ENCODE data around the gene SLC6A18. TPM values are rescaled to one million over a fixed set of nuclear protein-coding genes. Genes with fewer than 3 reads are reported as not detected.

Gene SLC6A18
- total RNA-seq, 1 experiment from 2014 or later, result not detected

GRCh38 chr5:1195916-1196315 is 29.3 kb upstream of the SLC6A18 start:
- BruUV-seq (replicated peaks), result no TSS peak
- Mint-ChIP-seq H3K4me3 (ENCODE audit: low read depth, unreplicated experiment) (no peak overlapping the region), H3K27me3 (ENCODE audit: unreplicated experiment) (peaks cover 35% of the 10 kb centered on the region)

GRCh38 chr5:1196562-1196961 is 28.6 kb upstream of the SLC6A18 start:
- intact Hi-C loops (cut with micrococcal nuclease; ENCODE audit: unreplicated experiment), result no loop called here
- Mint-ChIP-seq H3K4me3 (ENCODE audit: low read depth, unreplicated experiment) (no peak overlapping the region), H3K36me3 (ENCODE audit: insufficient read depth, unreplicated experiment) (no peaks in the 10 kb centered on the region), H3K27ac (ENCODE audit: unreplicated experiment) (no peak overlapping the region), H3K4me1 (ENCODE audit: low read depth, unreplicated experiment) (no peaks in the 10 kb centered on the region), H3K27me3 (ENCODE audit: unreplicated experiment) (peaks cover 28% of the 10 kb centered on the region), H3K9me3 (ENCODE audit: low read depth, unreplicated experiment) (no peaks in the 10 kb centered on the region)
- no peak for DNase-seq
- BruUV-seq (replicated peaks), result no TSS peak
- CTCF ChIA-PET, result interaction anchor here (0.5 kb wide), 1 partner anchor 470 kb away, joined by 3 read pairs; no protein-coding TSS in a partner anchor
- no peak for TF ChIP-seq CTCF (IDR thresholded peaks at IDR 0.05; ENCODE audit: unreplicated experiment)

More at GRCh38 chr5:1195916-1196315, 29.3 kb upstream of the SLC6A18 start:
- CTCF ChIA-PET, result no interaction called here
- no peaks in the 10 kb centered on the region for H3K4me1 Mint-ChIP-seq (ENCODE audit: low read depth, unreplicated experiment)
- no peaks in the 10 kb centered on the region for H3K9me3 Mint-ChIP-seq (ENCODE audit: low read depth, unreplicated experiment)
- intact Hi-C loops (cut with micrococcal nuclease; ENCODE audit: unreplicated experiment), result no loop called here
- H3K36me3 Mint-ChIP-seq (ENCODE audit: insufficient read depth, unreplicated experiment), result no peaks in the 10 kb centered on the region
- TF ChIP-seq CTCF (IDR thresholded peaks at IDR 0.05; ENCODE audit: unreplicated experiment), result no peak
- no peak for DNase-seq
- no peak overlapping the region for H3K27ac Mint-ChIP-seq (ENCODE audit: unreplicated experiment)

- Mint-ChIP-seq H3K27me3 (ENCODE audit: unreplicated experiment) (peaks cover 13% of the 10 kb centered on the region), H3K36me3 (ENCODE audit: insufficient read depth, unreplicated experiment) (no peaks in the 10 kb centered on the region), H3K9me3 (ENCODE audit: low read depth, unreplicated experiment) (no peaks in the 10 kb centered on the region), H3K27ac (ENCODE audit: unreplicated experiment) (no peak overlapping the region), H3K4me1 (ENCODE audit: low read depth, unreplicated experiment) (no peaks in the 10 kb centered on the region), H3K4me3 (ENCODE audit: low read depth, unreplicated experiment) (no peak overlapping the region)
- TF ChIP-seq CTCF (IDR thresholded peaks at IDR 0.05; ENCODE audit: unreplicated experiment), result no peak
- CTCF ChIA-PET, result no interaction called here
- DNase-seq, result no peak
- intact Hi-C loops (cut with micrococcal nuclease; ENCODE audit: unreplicated experiment), result no loop called here
- BruUV-seq (replicated peaks), result no TSS peak
Observed at GRCh38 chr5:1197876-1198666, 27.1 kb upstream of the SLC6A18 start.

GRCh38 chr5:1199340-1199648 is 25.9 kb upstream of the SLC6A18 start:
- H3K4me3 Mint-ChIP-seq (ENCODE audit: low read depth, unreplicated experiment), result no peak overlapping the region
- intact Hi-C loops (cut with micrococcal nuclease; ENCODE audit: unreplicated experiment), result no loop called here
- no peaks in the 10 kb centered on the region for H3K4me1 Mint-ChIP-seq (ENCODE audit: low read depth, unreplicated experiment)
- peaks cover 10% of the 10 kb centered on the region for H3K27me3 Mint-ChIP-seq (ENCODE audit: unreplicated experiment)
- CTCF ChIA-PET, result no interaction called here
- BruUV-seq (replicated peaks), result no TSS peak
- H3K9me3 Mint-ChIP-seq (ENCODE audit: low read depth, unreplicated experiment), result no peaks in the 10 kb centered on the region
- DNase-seq, result no peak
- TF ChIP-seq CTCF (IDR thresholded peaks at IDR 0.05; ENCODE audit: unreplicated experiment), result no peak
- no peak overlapping the region for H3K27ac Mint-ChIP-seq (ENCODE audit: unreplicated experiment)
- no peaks in the 10 kb centered on the region for H3K36me3 Mint-ChIP-seq (ENCODE audit: insufficient read depth, unreplicated experiment)
